HEK293T (cell line): Measurements from ENCODE around the gene ZNF697.
"Not testable (repeated sequence)": the region's sequence is repeated elsewhere in the genome, so short reads cannot be mapped to it uniquely, and the experiment has no call there.

Experiments used
- CTCF ChIA-PET: fragments of 350-600 bp; formaldehyde crosslinking; extraction: SDS; loops from one replicate; lab custom pipeline; 2021; ENCODE audit warnings: antibody characterized with exemption, inconsistent platforms; lab: Yijun Ruan, JAX
- POLR2A ChIA-PET: fragments of 350-600 bp; formaldehyde crosslinking; extraction: SDS; loops from one replicate; lab custom pipeline; 2020; ENCODE audit warnings: antibody characterized with exemption, inconsistent platforms; lab: Yijun Ruan, JAX
- DNase-seq: peaks from one replicate; pipeline ENCODE4 v3.0.0; 2012; ENCODE audit warnings: mixed read lengths; ENCODE audit errors: extremely low spot score
- ARNT ChIP-seq: fragments of 450-650 bp; IDR thresholded peaks from 2 replicates; pipeline ENCODE4 v1.6.1; 2017; ENCODE audit warnings: mild to moderate bottlenecking
- BHLHE40 ChIP-seq: fragments of 450-650 bp; IDR thresholded peaks from 2 replicates; pipeline ENCODE4 v1.6.1; 2016; ENCODE audit warnings: mild to moderate bottlenecking, moderate library complexity, borderline replicate concordance
- CTBP1 ChIP-seq: fragments of 450-650 bp; IDR thresholded peaks from 2 replicates; pipeline ENCODE4 v1.6.1; 2016; ENCODE audit warnings: borderline replicate concordance
- ELF4 ChIP-seq: fragments of 450-650 bp; IDR thresholded peaks from 2 replicates; pipeline ENCODE4 v1.6.1; 2017; ENCODE audit warnings: antibody characterized with exemption
- FOXA1 ChIP-seq: fragments of 450-650 bp; IDR thresholded peaks from 2 replicates; pipeline ENCODE4 v1.6.1; 2016; ENCODE audit warnings: mild to moderate bottlenecking
- FOXK2 ChIP-seq: fragments of 450-650 bp; IDR thresholded peaks from 2 replicates; pipeline ENCODE4 v1.6.1; 2016; ENCODE audit warnings: mild to moderate bottlenecking
- FOXM1 ChIP-seq: fragments of 450-650 bp; IDR thresholded peaks from 2 replicates; pipeline ENCODE4 v1.6.1; 2017; ENCODE audit warnings: mild to moderate bottlenecking, borderline replicate concordance
- HDGF ChIP-seq: fragments of 450-650 bp; IDR thresholded peaks from 2 replicates; pipeline ENCODE4 v1.6.1; 2017; ENCODE audit warnings: antibody characterized with exemption, borderline replicate concordance
- L3MBTL2 ChIP-seq: fragments of 450-650 bp; conservative IDR thresholded peaks from 2 replicates; pipeline ENCODE4 v1.6.1; 2016; ENCODE audit warnings: mild to moderate bottlenecking
- LEF1 ChIP-seq: fragments of 450-650 bp; IDR thresholded peaks from 2 replicates; pipeline ENCODE4 v1.6.1; 2017; ENCODE audit warnings: mild to moderate bottlenecking, borderline replicate concordance
- NFRKB ChIP-seq: fragments of 450-650 bp; IDR thresholded peaks from 2 replicates; pipeline ENCODE4 v1.6.1; 2016; ENCODE audit warnings: mild to moderate bottlenecking, moderate library complexity
- PKNOX1 ChIP-seq: fragments of 450-650 bp; IDR thresholded peaks from 2 replicates; pipeline ENCODE4 v1.6.1; 2016
- SP1 ChIP-seq: fragments of 450-650 bp; IDR thresholded peaks from 2 replicates; pipeline ENCODE4 v1.6.1; 2017
- SUZ12 ChIP-seq: fragments of 450-650 bp; IDR thresholded peaks from 2 replicates; pipeline ENCODE4 v1.6.1; 2016; ENCODE audit warnings: mild to moderate bottlenecking
- TARDBP ChIP-seq: fragments of 450-650 bp; IDR thresholded peaks from 2 replicates; pipeline ENCODE4 v1.6.1; 2016
- ZNF384 ChIP-seq: fragments of 450-650 bp; IDR thresholded peaks from 2 replicates; pipeline ENCODE4 v1.6.1; 2016

ZNF697 gene

GRCh38 chr1:119647734-119648619 is at the start of gene ZNF697:
Gene ZNF697 (minus strand): TSS chr1:119648266. CDS start chr1:119626100, 22,166 bp downstream.
- ChIA-PET CTCF (interaction anchor here (0.6 to 1.9 kb wide), 18 partner anchors 8 to 90 kb away, joined by 3 to 11 read pairs (median 4); partner anchors contain the start of gene PHGDH), POLR2A (interaction anchor here (0.8 to 2.7 kb wide), 13 partner anchors 9 to 94 kb away, joined by 3 to 21 read pairs (median 12); partner anchors contain the start of gene PHGDH)
- no peak for TF ChIP-seq LEF1
- TF ChIP-seq ELF4, result peak; percentile 66
- TF ChIP-seq HDGF, result peak; percentile 9; the same call in 1 of the 2 replicates
- DNase-seq, result peak; percentile 93

- CTCF ChIA-PET, result no interaction called here
- DNase-seq, result no peak
- TF ChIP-seq FOXK2 (no peak), ARNT (no peak), SP1 (no peak)
- POLR2A ChIA-PET, result interaction anchor here (0.8 to 3.5 kb wide), 2 partner anchors 11 to 14 kb away, joined by 4 to 25 read pairs; partner anchors contain the start of gene PHGDH
Measured at GRCh38 chr1:119697598-119697997, 49.5 kb upstream of the ZNF697 start.

GRCh38 chr1:119696863-119697262 is 48.8 kb upstream of the ZNF697 start:
- CTCF ChIA-PET, result interaction anchor here (0.7 kb wide), 1 partner anchor 14 kb away, joined by 3 read pairs; no protein-coding TSS in a partner anchor
- DNase-seq, result not testable (repeated sequence)
- POLR2A ChIA-PET, result interaction anchor here (3.5 kb wide), 1 partner anchor 15 kb away, joined by 25 read pairs; the partner anchor contains the start of gene PHGDH

GRCh38 chr1:119689511-119689910 is 41.4 kb upstream of the ZNF697 start:
- no peak for DNase-seq
- ChIA-PET POLR2A (interaction anchor here (1.4 kb wide), 1 partner anchor 22 kb away, joined by 11 read pairs; the partner anchor contains the start of gene PHGDH), CTCF (no interaction called here)
- TF ChIP-seq LEF1 (no peak), L3MBTL2 (no peak), ELF4 (no peak), FOXM1 (no peak), ARNT (no peak), PKNOX1 (no peak), FOXK2 (no peak), SUZ12 (no peak), NFRKB (no peak), SP1 (no peak), FOXA1 (no peak), BHLHE40 (no peak), ZNF384 (no peak), HDGF (no peak), CTBP1 (no peak)

- TF ChIP-seq CTBP1, result no peak
- no peak for TF ChIP-seq TARDBP
- TF ChIP-seq LEF1, result no peak
- no peak for TF ChIP-seq HDGF
- ChIA-PET POLR2A (interaction anchor here (1.4 kb wide), 1 partner anchor 23 kb away, joined by 11 read pairs; the partner anchor contains the start of gene PHGDH), CTCF (interaction anchor here (2.4 kb wide), 1 partner anchor 13 kb away, joined by 9 read pairs; no protein-coding TSS in a partner anchor)
- DNase-seq, result no peak
Measured at GRCh38 chr1:119688810-119689209, 40.7 kb upstream of the ZNF697 start.

- ChIA-PET POLR2A (interaction anchor here (1.8 kb wide), 1 partner anchor 25 kb away, joined by 15 read pairs; the partner anchor contains the start of gene PHGDH), CTCF (interaction anchor here (2.4 kb wide), 1 partner anchor 12 kb away, joined by 9 read pairs; no protein-coding TSS in a partner anchor)
- TF ChIP-seq BHLHE40 (no peak), SP1 (no peak), NFRKB (no peak), HDGF (no peak), PKNOX1 (no peak), ELF4 (no peak), ARNT (no peak), LEF1 (no peak), SUZ12 (no peak), FOXK2 (no peak), FOXM1 (no peak)
- DNase-seq, result no peak
Measured at GRCh38 chr1:119687434-119688079, 39.5 kb upstream of the ZNF697 start.

- DNase-seq, result no peak
- POLR2A ChIA-PET, result interaction anchor here (1.5 to 1.8 kb wide), 2 partner anchors 11 to 26 kb away, joined by 4 to 15 read pairs; partner anchors contain the start of gene PHGDH
- CTCF ChIA-PET, result interaction anchor here (2.4 kb wide), 1 partner anchor 11 kb away, joined by 9 read pairs; no protein-coding TSS in a partner anchor
- TF ChIP-seq NFRKB, result no peak
- TF ChIP-seq CTBP1, result no peak
- TF ChIP-seq SUZ12, result no peak
- no peak for TF ChIP-seq ZNF384
- TF ChIP-seq ELF4, result no peak
- no peak for TF ChIP-seq HDGF
- TF ChIP-seq FOXM1, result no peak
- no peak for TF ChIP-seq SP1
- no peak for TF ChIP-seq BHLHE40
- no peak for TF ChIP-seq ARNT
- no peak for TF ChIP-seq PKNOX1
- no peak for TF ChIP-seq FOXA1
- TF ChIP-seq FOXK2, result no peak
Measured at GRCh38 chr1:119686661-119687060, 38.6 kb upstream of the ZNF697 start.
